Measurements from ENCODE around the gene BPIFB6. TPM values are rescaled to one million over a fixed set of nuclear protein-coding genes. Genes with fewer than 3 reads are reported as not detected.

The BPIFB6 gene
- total RNA-seq, 2 experiments from 2014 or later: not detected

- no peak overlapping the region for H3K4me3 Mint-ChIP-seq
- DNase-seq: no peak
- CTCF ChIA-PET: no interaction called here
- H3K27me3 Mint-ChIP-seq (ENCODE audit: low read depth): no peaks in the 10 kb centered on the region
- no peak overlapping the region for H3K27ac Mint-ChIP-seq
- intact Hi-C loops (cut with micrococcal nuclease): no loop called here
- H3K36me3 Mint-ChIP-seq (ENCODE audit: low read depth): no peaks in the 10 kb centered on the region
- H3K4me1 Mint-ChIP-seq (ENCODE audit: low read depth): no peaks in the 10 kb centered on the region
- H3K9me3 Mint-ChIP-seq: no peaks in the 10 kb centered on the region
These were observed 9.2 kb upstream of the BPIFB6 start for GRCh38 chr20:33022289-33022688.

GRCh38 chr20:33022694-33023438 lies 8.6 kb upstream of the BPIFB6 start:
- CTCF ChIA-PET: no interaction called here
- Mint-ChIP-seq H3K4me3 (no peak overlapping the region), H3K27me3 (ENCODE audit: low read depth) (no peaks in the 10 kb centered on the region), H3K9me3 (no peaks in the 10 kb centered on the region), H3K27ac (no peak overlapping the region), H3K36me3 (ENCODE audit: low read depth) (no peaks in the 10 kb centered on the region), H3K4me1 (ENCODE audit: low read depth) (no peaks in the 10 kb centered on the region)
- no peak for DNase-seq
- intact Hi-C loops (cut with micrococcal nuclease): no loop called here

- Mint-ChIP-seq H3K9me3 (no peaks in the 10 kb centered on the region), H3K4me1 (ENCODE audit: low read depth) (no peaks in the 10 kb centered on the region), H3K4me3 (no peak overlapping the region), H3K36me3 (ENCODE audit: low read depth) (no peaks in the 10 kb centered on the region), H3K27me3 (ENCODE audit: low read depth) (no peaks in the 10 kb centered on the region), H3K27ac (no peak overlapping the region)
- CTCF ChIA-PET: interaction anchor here (0.9 to 1.0 kb wide), 2 partner anchors 19 to 78 kb away, joined by 3 read pairs; no protein-coding TSS in a partner anchor
- intact Hi-C loops (cut with micrococcal nuclease): no loop called here
- no peak for DNase-seq
These were observed 7.8 kb upstream of the BPIFB6 start for GRCh38 chr20:33023439-33024242.

- Mint-ChIP-seq H3K4me3 (no peak overlapping the region), H3K9me3 (no peaks in the 10 kb centered on the region), H3K4me1 (ENCODE audit: low read depth) (no peaks in the 10 kb centered on the region), H3K36me3 (ENCODE audit: low read depth) (no peaks in the 10 kb centered on the region), H3K27ac (no peak overlapping the region), H3K27me3 (ENCODE audit: low read depth) (no peaks in the 10 kb centered on the region)
- DNase-seq: no peak
- CTCF ChIA-PET: interaction anchor here (0.9 to 1.0 kb wide), 2 partner anchors 19 to 78 kb away, joined by 3 read pairs; no protein-coding TSS in a partner anchor
- intact Hi-C loops (cut with micrococcal nuclease): no loop called here
These were observed 7.2 kb upstream of the BPIFB6 start for GRCh38 chr20:33024243-33024560.

- CTCF ChIA-PET: interaction anchor here (0.9 to 1.0 kb wide), 2 partner anchors 20 to 79 kb away, joined by 3 read pairs; no protein-coding TSS in a partner anchor
These were observed 6.7 kb upstream of the BPIFB6 start for GRCh38 chr20:33024609-33025317.

GRCh38 chr20:33025318-33025876 lies 6.1 kb upstream of the BPIFB6 start:
- H3K27ac Mint-ChIP-seq: no peak overlapping the region
- no peaks in the 10 kb centered on the region for H3K9me3 Mint-ChIP-seq
- intact Hi-C loops (cut with micrococcal nuclease): no loop called here
- H3K36me3 Mint-ChIP-seq (ENCODE audit: low read depth): no peaks in the 10 kb centered on the region
- CTCF ChIA-PET: no interaction called here
- H3K4me1 Mint-ChIP-seq (ENCODE audit: low read depth): no peaks in the 10 kb centered on the region
- no peak for DNase-seq
- no peaks in the 10 kb centered on the region for H3K27me3 Mint-ChIP-seq (ENCODE audit: low read depth)
- no peak overlapping the region for H3K4me3 Mint-ChIP-seq

More at GRCh38 chr20:33024609-33025317, 6.7 kb upstream of the BPIFB6 start:
- Mint-ChIP-seq H3K4me3 (no peak overlapping the region), H3K27ac (no peak overlapping the region), H3K9me3 (no peaks in the 10 kb centered on the region), H3K36me3 (ENCODE audit: low read depth) (no peaks in the 10 kb centered on the region), H3K4me1 (ENCODE audit: low read depth) (no peaks in the 10 kb centered on the region), H3K27me3 (ENCODE audit: low read depth) (no peaks in the 10 kb centered on the region)
- DNase-seq: no peak
- intact Hi-C loops (cut with micrococcal nuclease): no loop called here

- Mint-ChIP-seq H3K9me3 (no peaks in the 10 kb centered on the region), H3K4me3 (no peak overlapping the region), H3K36me3 (ENCODE audit: low read depth) (no peaks in the 10 kb centered on the region), H3K27me3 (ENCODE audit: low read depth) (no peaks in the 10 kb centered on the region), H3K27ac (no peak overlapping the region), H3K4me1 (ENCODE audit: low read depth) (no peaks in the 10 kb centered on the region)
- CTCF ChIA-PET: no interaction called here
- intact Hi-C loops (cut with micrococcal nuclease): no loop called here
- DNase-seq: no peak
These were observed 5.2 kb upstream of the BPIFB6 start for GRCh38 chr20:33026072-33026778.

- Mint-ChIP-seq H3K9me3 (no peaks in the 10 kb centered on the region), H3K27me3 (ENCODE audit: low read depth) (no peaks in the 10 kb centered on the region), H3K4me1 (ENCODE audit: low read depth) (no peaks in the 10 kb centered on the region), H3K36me3 (ENCODE audit: low read depth) (no peaks in the 10 kb centered on the region), H3K27ac (no peak overlapping the region), H3K4me3 (no peak overlapping the region)
- no peak for DNase-seq
- intact Hi-C loops (cut with micrococcal nuclease): no loop called here
- CTCF ChIA-PET: interaction anchor here (0.5 to 0.9 kb wide), 3 partner anchors 125 to 1093 kb away, joined by 3 to 4 read pairs (median 4); no protein-coding TSS in a partner anchor
These were observed 4.4 kb upstream of the BPIFB6 start for GRCh38 chr20:33026779-33027759.

GRCh38 chr20:33027769-33028751 lies 3.4 kb upstream of the BPIFB6 start:
- no peaks in the 10 kb centered on the region for H3K4me1 Mint-ChIP-seq (ENCODE audit: low read depth)
- no peaks in the 10 kb centered on the region for H3K27me3 Mint-ChIP-seq (ENCODE audit: low read depth)
- H3K4me3 Mint-ChIP-seq: no peak overlapping the region
- H3K27ac Mint-ChIP-seq: no peak overlapping the region
- intact Hi-C loops (cut with micrococcal nuclease): no loop called here
- H3K9me3 Mint-ChIP-seq: peaks cover under 1% of the 10 kb centered on the region
- CTCF ChIA-PET: interaction anchor here (0.5 to 0.9 kb wide), 2 partner anchors 126 to 238 kb away, joined by 3 to 4 read pairs; no protein-coding TSS in a partner anchor
- H3K36me3 Mint-ChIP-seq (ENCODE audit: low read depth): no peaks in the 10 kb centered on the region
- no peak for DNase-seq

GRCh38 chr20:33028875-33029274 lies 2.6 kb upstream of the BPIFB6 start:
- Mint-ChIP-seq H3K27me3 (ENCODE audit: low read depth) (no peaks in the 10 kb centered on the region), H3K4me3 (no peak overlapping the region), H3K27ac (no peak overlapping the region), H3K36me3 (ENCODE audit: low read depth) (no peaks in the 10 kb centered on the region), H3K9me3 (peaks cover 2% of the 10 kb centered on the region), H3K4me1 (ENCODE audit: low read depth) (no peaks in the 10 kb centered on the region)
- CTCF ChIA-PET: no interaction called here
- intact Hi-C loops (cut with micrococcal nuclease): no loop called here
- DNase-seq: no peak

Data from activated naive CD4-positive, alpha-beta T cell treated with anti-CD3 and anti-CD28 coated beads for 36 hours (primary cell).